ENCODE data around the gene COLQ.

The COLQ gene

GRCh38 chr3:15505479-15506165 is 15.9 kb downstream of the COLQ start:
- no peaks in the 10 kb centered on the region for H3K27me3 ChIP-seq
- no peak for TF ChIP-seq CTCF (IDR thresholded peaks at IDR 0.05)
- intact Hi-C loops (cut with DNase I; ENCODE audit: low total_unique reads) = no loop called here
- no peak for DNase-seq
- H3K4me3 ChIP-seq = no peak overlapping the region
- H3K9me3 ChIP-seq = no peaks in the 10 kb centered on the region
- no peaks in the 10 kb centered on the region for H3K36me3 ChIP-seq
- H3K27ac ChIP-seq = no peak overlapping the region
- no peaks in the 10 kb centered on the region for H3K4me1 ChIP-seq

- Histone ChIP-seq H3K27me3 (no peaks in the 10 kb centered on the region), H3K36me3 (no peaks in the 10 kb centered on the region), H3K9me3 (no peaks in the 10 kb centered on the region), H3K4me3 (no peak overlapping the region), H3K27ac (no peak overlapping the region), H3K4me1 (no peaks in the 10 kb centered on the region)
- no peak for TF ChIP-seq CTCF (IDR thresholded peaks at IDR 0.05)
- intact Hi-C loops (cut with DNase I; ENCODE audit: low total_unique reads) = no loop called here
- DNase-seq = no peak
These were observed 18.9 kb downstream of the COLQ start for GRCh38 chr3:15502616-15503015.

GRCh38 chr3:15501126-15501525 is 20.4 kb downstream of the COLQ start:
- H3K27me3 ChIP-seq = no peaks in the 10 kb centered on the region
- H3K9me3 ChIP-seq = no peaks in the 10 kb centered on the region
- peaks cover 0 to 4% (median 0%) of the 10 kb centered on the region in 4 donors for H3K4me1 ChIP-seq
- no peaks in the 10 kb centered on the region for H3K36me3 ChIP-seq
- intact Hi-C loops (cut with DNase I; ENCODE audit: low total_unique reads) = no loop called here
- H3K27ac ChIP-seq = no peak overlapping the region
- H3K4me3 ChIP-seq = no peak overlapping the region
- TF ChIP-seq CTCF (IDR thresholded peaks at IDR 0.05) = no peak
- no peak for DNase-seq

GRCh38 chr3:15500107-15500724 is 21.3 kb downstream of the COLQ start:
- H3K36me3 ChIP-seq = no peaks in the 10 kb centered on the region
- no peak for DNase-seq
- no peak overlapping the region for H3K4me3 ChIP-seq
- intact Hi-C loops (cut with DNase I; ENCODE audit: low total_unique reads) = no loop called here
- peaks cover 0 to 9% (median 0%) of the 10 kb centered on the region in 4 donors for H3K4me1 ChIP-seq
- no peaks in the 10 kb centered on the region for H3K27me3 ChIP-seq
- no peak overlapping the region for H3K27ac ChIP-seq
- TF ChIP-seq CTCF (IDR thresholded peaks at IDR 0.05) = no peak
- H3K9me3 ChIP-seq = no peaks in the 10 kb centered on the region

GRCh38 chr3:15499536-15499935 is 22.0 kb downstream of the COLQ start:
- no peaks in the 10 kb centered on the region for H3K36me3 ChIP-seq
- peak in 1 of 2 donors; percentile 64 for DNase-seq
- no peaks in the 10 kb centered on the region for H3K27me3 ChIP-seq
- no peak overlapping the region for H3K27ac ChIP-seq
- TF ChIP-seq CTCF (IDR thresholded peaks at IDR 0.05) = no peak
- no peak overlapping the region for H3K4me3 ChIP-seq
- intact Hi-C loops (cut with DNase I; ENCODE audit: low total_unique reads) = no loop called here
- peaks cover 0 to 9% (median 0%) of the 10 kb centered on the region in 4 donors for H3K4me1 ChIP-seq
- H3K9me3 ChIP-seq = no peaks in the 10 kb centered on the region
